ENCODE results near the gene CAMK2A. TPM values are rescaled to one million over a fixed set of nuclear protein-coding genes. Genes with fewer than 3 reads are reported as not detected.
"Not testable (repeated sequence)": the region's sequence is repeated elsewhere in the genome, so short reads cannot be mapped to it uniquely, and the experiment has no call there.

The CAMK2A gene
- total and polyA plus RNA-seq, 10 donors: 0.03 to 1.1 (median 0.66) TPM; not detected in 2

GRCh38 chr5:150235500-150235854 is 54.1 kb downstream of the CAMK2A start:
- Histone ChIP-seq H3K9me3 (no peaks in the 10 kb centered on the region), H3K36me3 (no peaks in the 10 kb centered on the region), H3K4me3 (no peak overlapping the region), H3K4me1 (peaks cover 0 to 15% (median 10%) of the 10 kb centered on the region in 6 donors), H3K27me3 (replicated peaks in 1 of 7) (no peaks in the 10 kb centered on the region), H3K27ac (peak overlapping the region in 1 of 8 donors; percentile 26)
- TF ChIP-seq POLR2A (IDR thresholded peaks at IDR 0.05) (no peak), CTCF (IDR thresholded peaks at IDR 0.05 in 8 of 11, conservative IDR thresholded peaks at IDR 0.05 in 3 of 11) (no peak), POLR2AphosphoS5 (IDR thresholded peaks at IDR 0.05) (no peak)
- no peak for DNase-seq
- intact Hi-C loops (cut with DNase I; ENCODE audit: low total_unique reads): no loop called here
- 72 to 92% (median 81%) methylated on average over 5 of the region's 5 CpGs for WGBS, 5 donors

- intact Hi-C loops (cut with DNase I; ENCODE audit: low total_unique reads): no loop called here
- TF ChIP-seq POLR2AphosphoS5 (IDR thresholded peaks at IDR 0.05): no peak
- TF ChIP-seq POLR2A (IDR thresholded peaks at IDR 0.05): no peak
- TF ChIP-seq CTCF (IDR thresholded peaks at IDR 0.05 in 8 of 11, conservative IDR thresholded peaks at IDR 0.05 in 3 of 11): no peak
- Histone ChIP-seq H3K36me3 (no peaks in the 10 kb centered on the region), H3K27ac (peak overlapping the region in 5 of 8 donors; percentile 9 to 30 (median 26)), H3K9me3 (no peaks in the 10 kb centered on the region), H3K4me1 (peaks cover 0 to 15% (median 10%) of the 10 kb centered on the region in 6 donors), H3K27me3 (replicated peaks in 1 of 7) (no peaks in the 10 kb centered on the region), H3K4me3 (no peak overlapping the region)
- WGBS, 5 donors: 59 to 68% (median 65%) methylated on average over 3 to 5 of the region's 5 CpGs
- DNase-seq: no peak
These were observed 54.7 kb downstream of the CAMK2A start for GRCh38 chr5:150234576-150235499.

DNA sequence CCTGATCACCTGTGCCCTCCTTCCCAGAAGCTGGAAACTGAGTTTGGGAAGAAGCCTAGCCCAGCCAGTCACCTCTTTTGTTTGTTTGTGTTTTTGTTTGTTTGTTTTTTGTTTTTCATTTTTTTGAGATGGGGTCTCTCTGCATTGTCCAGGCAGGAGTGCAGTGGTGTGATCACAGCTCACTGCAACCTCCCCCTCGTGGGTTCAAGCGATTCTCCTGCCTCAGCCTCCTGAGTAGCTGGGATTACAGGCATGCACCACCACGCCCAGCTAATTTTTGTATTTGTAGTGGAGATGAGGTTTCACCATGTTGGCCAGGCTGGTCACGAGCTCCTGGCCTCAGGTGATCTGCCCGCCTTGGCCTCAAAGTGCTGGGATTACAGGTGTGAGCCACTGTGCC is 55.9 kb downstream of the CAMK2A start:
- WGBS, 5 donors: 82 to 96% (median 88%) methylated on average over 3 to 5 of the region's 5 CpGs
- H3K27me3 ChIP-seq (replicated peaks in 1 of 7); H3K4me3 ChIP-seq; H3K27ac ChIP-seq; H3K9me3 ChIP-seq; intact Hi-C loops (cut with DNase I; ENCODE audit: low total_unique reads); H3K36me3 ChIP-seq; DNase-seq: not testable (repeated sequence)
- peaks cover 0 to 15% (median 10%) of the 10 kb centered on the region in 6 donors for H3K4me1 ChIP-seq

DNA sequence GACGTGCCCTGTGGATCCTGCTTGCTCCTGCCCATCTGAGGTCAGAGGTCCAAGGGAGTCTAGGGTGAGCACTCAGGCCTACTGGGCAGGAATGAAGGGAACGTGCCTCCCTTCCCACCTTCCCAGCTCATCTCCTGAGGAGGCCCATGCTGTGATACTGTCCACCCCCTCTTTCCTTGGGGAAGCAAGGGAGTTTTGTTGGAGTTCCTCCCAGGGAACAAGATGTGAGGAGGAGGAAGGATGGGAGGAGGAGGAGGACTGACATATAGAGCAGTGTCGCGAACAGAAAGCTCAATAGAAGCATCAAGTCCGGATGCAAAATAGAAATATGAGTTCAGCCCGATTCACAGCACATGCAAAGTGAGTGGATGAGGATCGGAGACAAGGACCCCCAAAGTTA is 58.7 kb downstream of the CAMK2A start:
- H3K36me3 ChIP-seq: no peaks in the 10 kb centered on the region
- no peak overlapping the region for H3K27ac ChIP-seq
- H3K27me3 ChIP-seq (replicated peaks in 1 of 7): no peaks in the 10 kb centered on the region
- 71 to 88% (median 86%) methylated on average over 7 of the region's 7 CpGs for WGBS, 5 donors
- H3K4me3 ChIP-seq: no peak overlapping the region
- DNase-seq: no peak
- H3K9me3 ChIP-seq: no peaks in the 10 kb centered on the region
- H3K4me1 ChIP-seq: peaks cover 0 to 15% (median 10%) of the 10 kb centered on the region in 6 donors
- no peak for TF ChIP-seq POLR2AphosphoS5 (IDR thresholded peaks at IDR 0.05)
- no peak for TF ChIP-seq CTCF (IDR thresholded peaks at IDR 0.05 in 8 of 11, conservative IDR thresholded peaks at IDR 0.05 in 3 of 11)
- TF ChIP-seq POLR2A (IDR thresholded peaks at IDR 0.05): no peak
- intact Hi-C loops (cut with DNase I; ENCODE audit: low total_unique reads): no loop called here

All from spleen (tissue), 11 donors.